Stimulated activated CD4-positive, alpha-beta T cell treated with anti-CD3 and anti-CD28 coated beads, Interleukin-1b, Interleukin-23, amount 100 ng/mL, for 48 hours (primary cell): ENCODE data around the gene AKT1S1.

ENCODE experiments used
- DNase-seq: peaks from one replicate; pipeline ENCODE4 v3.0.0-alpha.2; 2020

Gene AKT1S1

GRCh38 chr19:49907745-49908446, 30.7 kb upstream of the AKT1S1 start:
- DNase-seq: no peak

- no peak for DNase-seq
Measured at GRCh38 chr19:49906879-49907564, 29.9 kb upstream of the AKT1S1 start.

DNA sequence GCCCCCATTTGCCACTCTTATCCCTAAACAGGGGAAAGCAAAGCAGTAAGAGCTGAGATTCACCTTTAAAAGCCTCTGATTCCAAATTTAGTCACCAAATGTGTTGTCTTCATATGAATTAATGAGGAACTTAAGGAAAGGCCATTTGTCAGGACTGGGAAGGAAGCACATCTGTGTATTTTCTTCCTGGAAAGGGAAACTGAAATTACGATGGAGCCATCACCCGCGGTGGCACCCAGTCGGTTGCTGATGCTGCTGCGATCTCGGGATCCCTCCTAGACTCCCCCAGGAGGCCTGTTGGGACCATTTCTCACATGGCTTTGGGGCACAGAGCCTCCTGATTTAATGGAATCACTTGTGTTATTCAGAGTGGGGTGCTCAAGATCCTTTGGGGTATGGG, 27.0 kb upstream of the AKT1S1 start:
- no peak for DNase-seq

DNA sequence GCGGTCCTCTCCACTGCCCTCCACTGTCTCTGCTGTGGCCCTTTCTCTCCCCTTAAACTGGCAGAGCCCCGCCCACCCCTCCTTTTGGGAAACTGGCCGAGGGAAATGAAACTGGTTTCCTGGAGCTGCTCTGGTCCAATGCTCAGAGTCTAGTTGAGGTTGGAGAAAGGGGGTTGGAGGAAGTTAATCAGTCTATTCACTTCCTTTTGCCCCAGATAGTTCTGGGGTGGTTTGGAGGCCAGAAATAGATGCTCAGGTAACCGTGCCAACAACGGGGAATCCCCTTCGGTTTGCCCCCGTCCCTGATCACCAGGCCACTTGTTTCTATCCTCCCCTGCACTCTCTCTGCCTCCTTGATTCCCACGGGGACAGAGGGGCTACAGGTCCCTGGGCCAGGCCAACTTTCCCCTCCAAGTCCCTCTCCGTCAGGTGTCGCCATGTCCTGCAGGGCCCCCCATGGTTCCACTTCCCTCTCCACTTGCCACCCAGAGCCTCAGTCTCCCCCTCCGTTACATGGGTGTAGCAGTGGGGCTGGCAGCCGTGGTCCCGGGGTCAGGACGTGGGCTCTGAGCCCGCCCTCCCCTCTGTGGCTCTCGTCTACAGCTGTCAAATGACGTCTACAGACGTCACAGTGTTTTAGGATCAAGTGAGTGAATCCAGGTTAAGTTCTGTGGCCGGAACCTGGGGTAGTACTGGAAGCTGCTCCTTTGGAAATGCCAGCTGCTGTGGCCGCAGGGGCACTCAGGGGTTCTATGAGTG, 19.9 kb upstream of the AKT1S1 start, which contains the start of gene IL4I1:
Gene IL4I1 (minus strand): TSS at position 25 of the 759 bp plus-strand sequence. CDS start 727 bp downstream, outside the sequence.
- peak; percentile 64 for DNase-seq

GRCh38 chr19:49895566-49896297, 18.6 kb upstream of the AKT1S1 start:
- peak; percentile 58 for DNase-seq

DNA sequence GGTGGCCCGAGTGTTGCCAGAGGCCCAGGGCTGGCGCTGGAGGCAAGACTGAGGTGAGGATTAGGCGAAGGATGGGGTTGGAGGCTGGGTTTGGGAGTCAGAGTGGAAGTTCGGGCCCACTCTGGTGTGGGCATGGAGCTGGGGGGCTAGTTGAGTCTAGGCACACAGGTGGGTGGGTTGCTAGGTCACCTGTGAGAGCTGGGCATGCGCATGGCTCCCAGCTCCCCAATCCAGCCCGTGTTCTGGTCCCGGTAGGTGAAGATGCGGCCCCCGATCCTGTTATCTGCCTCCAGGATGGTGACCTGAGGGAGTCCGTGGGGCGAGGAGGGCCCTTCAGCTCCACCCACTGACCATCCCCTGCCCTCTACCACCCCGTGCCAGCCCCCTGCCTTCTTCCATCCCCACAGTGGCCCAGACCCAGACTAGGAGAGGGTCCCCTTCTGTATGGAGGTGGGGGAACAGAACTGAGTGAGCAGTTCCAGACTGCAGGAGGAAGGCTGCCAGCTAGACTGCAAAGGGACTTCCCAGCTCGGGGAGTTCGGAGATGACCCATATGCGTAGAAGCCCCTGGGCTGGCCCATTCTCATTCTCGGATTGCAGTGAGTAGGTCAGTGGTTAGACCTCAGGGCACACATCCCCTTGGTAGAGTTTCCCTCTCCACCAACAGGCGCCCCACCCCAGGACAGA, 17.9 kb upstream of the AKT1S1 start:
- DNase-seq: peak; percentile 62

- DNase-seq: no peak
Measured at GRCh38 chr19:49894011-49894664, 17.0 kb upstream of the AKT1S1 start.

- DNase-seq: no peak
Measured at GRCh38 chr19:49892716-49893115, 15.6 kb upstream of the AKT1S1 start.

- DNase-seq: no peak
Measured at GRCh38 chr19:49891393-49891792, 14.2 kb upstream of the AKT1S1 start.

DNA sequence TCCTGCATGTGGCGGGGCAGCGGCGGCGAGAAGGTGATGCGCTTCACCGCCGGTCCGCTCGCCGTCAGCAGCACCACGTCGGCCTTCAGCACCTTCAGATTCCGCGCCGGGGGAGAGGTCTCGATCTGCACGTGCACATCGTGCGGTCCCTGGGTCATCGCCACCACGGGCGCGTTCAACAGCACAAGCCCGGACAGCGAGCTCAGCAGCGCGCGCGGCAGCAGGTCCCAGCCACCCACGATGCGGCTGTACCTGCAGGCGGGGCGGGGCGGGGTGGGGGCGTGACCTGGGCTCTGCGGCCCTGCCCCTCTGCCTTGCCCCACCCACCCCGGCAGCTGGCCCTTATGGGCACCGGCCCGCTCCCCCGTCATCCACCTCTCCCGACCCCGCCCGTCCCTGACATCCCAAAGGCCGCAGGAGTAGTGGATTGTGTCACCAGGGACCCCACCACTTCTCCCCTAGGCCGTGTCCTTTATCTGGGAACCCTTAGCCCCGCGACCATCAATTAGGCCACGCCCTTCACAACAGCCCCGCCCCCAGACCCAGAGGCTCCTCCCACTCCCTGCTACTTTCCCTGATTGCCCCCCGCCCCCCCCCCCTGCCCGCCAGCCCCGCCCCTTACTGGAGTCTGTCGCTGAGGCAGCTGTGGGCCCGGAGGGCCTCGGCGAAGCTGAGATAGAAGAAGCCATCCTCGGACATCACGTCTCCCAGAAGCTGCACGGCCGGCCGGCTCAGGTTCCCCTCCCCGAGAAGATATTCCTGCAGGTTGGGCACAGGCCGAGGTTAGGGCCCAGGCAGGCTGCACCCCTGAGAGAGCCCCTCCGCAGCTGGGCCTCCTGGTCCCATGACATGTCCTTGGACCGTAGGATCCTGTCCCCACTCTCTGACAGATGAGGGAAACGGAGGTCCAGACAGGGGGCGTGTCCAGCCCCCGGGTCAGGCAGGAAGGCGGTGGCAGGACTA, 13.5 kb upstream of the AKT1S1 start:
- peak; percentile 65 for DNase-seq

DNA sequence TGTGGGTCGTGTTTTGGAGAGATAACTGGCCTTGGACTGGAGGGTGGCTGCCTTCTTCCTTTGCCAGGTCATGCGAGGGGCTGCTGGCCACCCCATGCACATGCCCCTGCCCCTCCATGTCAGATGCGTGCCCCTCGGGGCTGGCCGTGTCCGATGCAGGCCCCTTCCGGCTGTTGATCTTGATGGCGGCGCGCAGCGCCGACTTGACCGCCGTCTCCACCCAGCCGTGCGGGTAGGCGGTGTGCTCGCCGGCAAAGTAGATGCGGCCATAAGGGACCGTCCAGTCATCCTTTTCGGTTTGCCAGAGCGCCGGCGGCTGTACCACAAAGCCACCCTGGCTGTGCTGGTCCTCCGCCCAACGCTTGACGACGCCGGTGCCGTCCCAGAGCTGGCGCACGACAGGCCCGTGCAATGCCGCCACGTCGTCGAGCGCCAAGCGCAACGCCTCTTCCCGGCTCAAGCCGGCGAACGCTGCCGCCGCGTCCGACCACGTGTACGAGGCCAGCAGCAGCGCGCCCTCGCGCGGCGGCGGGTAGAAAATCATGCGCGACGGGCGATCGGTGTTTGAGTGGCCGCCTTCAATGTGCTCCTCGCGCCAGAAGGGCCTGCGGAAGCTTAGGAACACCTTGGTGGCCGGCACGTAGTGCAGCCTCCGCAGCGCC, 12.7 kb upstream of the AKT1S1 start:
- DNase-seq: peak; percentile 83

DNA sequence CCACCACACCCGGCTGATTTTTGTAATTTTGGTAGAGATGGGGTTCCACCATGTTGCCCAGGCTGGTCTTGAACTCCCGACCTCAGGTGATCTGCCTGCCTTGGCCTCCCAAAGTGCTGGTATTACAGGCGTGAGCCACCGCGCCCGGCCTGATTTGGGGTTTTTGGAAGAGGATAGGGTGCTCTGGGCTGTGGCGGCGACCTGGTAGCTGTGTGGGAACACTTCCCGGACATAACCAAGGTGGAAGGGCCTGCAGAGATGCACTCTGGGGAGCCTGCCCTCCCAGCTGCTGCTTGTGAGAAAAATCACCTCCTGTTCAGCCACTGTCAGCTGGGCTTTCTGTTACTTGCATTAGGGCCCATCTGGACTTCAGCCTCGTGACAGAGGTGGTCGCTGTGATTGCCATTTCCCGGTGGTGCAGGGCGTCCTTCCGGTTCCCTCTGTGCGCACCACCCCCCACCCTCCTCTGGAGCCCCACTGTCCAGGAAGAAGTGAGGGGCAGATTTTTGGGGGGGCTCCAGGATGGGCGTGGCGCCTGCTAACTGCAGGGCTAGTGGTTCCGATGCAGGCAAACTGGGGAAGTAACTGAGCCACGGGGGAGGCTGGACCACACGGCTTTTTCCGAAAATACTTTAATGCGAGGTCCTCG, 12.0 kb upstream of the AKT1S1 start:
- no peak for DNase-seq

GRCh38 chr19:49888510-49888824, 11.3 kb upstream of the AKT1S1 start:
- DNase-seq: no peak

DNA sequence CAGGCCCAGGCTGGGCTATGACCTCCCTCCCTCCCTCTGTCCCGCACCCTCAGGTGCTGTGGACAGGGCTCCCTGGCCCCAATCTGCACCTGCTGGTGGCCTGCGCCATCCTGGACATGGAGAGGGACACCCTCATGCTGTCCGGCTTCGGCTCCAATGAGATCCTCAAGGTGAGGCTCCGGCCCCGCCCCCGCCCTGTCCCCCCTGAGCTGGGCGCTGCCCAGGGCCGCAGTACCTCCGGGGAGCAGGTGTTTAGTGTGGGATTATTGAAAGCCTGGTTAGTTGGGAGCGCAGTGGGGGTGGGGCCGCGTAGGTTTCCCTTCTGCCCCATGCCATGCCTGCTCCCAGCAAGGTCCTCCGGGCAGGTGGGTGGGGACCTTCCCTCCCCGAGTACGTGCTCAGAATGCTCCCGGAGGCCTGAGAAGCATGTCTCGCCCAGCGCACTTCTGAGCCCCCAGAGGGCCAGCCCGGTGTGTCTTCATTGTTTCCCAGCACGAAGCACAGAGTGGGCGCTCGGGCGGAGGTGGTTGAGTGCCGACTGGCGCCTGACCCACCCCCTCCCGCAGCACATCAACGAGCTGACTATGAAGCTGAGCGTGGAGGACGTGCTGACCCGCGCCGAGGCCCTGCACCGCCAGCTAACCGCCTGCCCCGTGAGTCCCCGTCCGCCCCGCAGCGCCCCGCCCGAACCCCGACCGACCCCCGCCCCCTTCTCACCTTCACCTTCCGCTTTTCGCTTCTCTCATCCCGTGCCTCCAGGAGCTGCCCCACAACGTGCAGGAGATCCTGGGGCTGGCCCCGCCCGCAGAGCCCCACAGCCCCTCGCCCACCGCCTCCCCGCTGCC, 10.7 kb upstream of the AKT1S1 start:
- no peak for DNase-seq

DNA sequence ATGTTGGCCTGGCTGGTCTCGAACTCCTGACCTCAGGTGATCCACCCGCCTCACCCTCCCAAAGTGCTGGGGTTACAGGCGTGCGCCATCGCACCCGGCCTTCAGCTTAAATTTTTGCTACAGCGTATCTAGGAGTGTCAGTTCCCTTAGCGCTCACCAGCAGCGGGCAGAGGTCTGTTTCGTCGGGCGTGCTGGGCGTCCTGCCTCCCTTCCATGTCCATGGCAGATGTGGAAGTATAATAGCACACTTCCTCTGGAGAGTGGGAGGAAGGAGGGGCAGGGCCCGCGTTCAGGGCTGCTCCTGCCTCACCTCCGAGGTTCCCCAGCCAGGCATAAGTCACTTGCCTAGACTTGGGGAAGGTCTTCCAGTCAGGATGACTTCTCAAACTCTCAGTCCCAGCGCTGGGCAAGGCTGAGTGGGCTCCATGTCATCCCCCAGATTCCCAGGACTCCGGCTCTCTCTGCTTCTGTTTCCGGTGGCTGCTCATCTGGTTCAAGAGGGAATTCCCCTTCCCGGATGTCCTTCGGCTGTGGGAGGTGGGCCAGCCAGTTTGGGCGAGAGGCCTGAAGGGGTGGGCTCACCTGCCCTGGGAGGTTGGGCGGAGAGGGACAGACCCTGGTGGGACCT, 10.0 kb upstream of the AKT1S1 start:
- DNase-seq: no peak

- DNase-seq: no peak
Measured at GRCh38 chr19:49884760-49885159, 7.6 kb upstream of the AKT1S1 start.

DNA sequence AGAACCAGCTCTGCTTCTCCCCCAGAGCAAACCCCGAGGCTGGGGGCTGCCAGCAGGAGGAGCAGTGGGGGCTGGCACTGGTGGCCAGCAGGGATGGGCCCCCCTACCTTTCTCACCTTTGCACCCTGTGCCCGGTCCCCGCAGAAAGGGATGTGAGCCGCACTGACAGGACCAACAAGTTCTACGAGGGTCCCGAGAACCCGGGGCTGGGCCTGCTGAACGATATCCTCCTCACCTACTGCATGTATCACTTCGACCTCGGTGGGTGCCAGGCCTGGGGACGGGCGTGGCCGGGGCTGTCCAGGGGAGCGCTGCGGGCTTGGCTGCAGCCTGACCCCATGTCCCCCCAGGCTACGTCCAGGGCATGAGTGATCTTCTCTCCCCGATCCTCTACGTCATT, 7.0 kb upstream of the AKT1S1 start:
- no peak for DNase-seq

DNA sequence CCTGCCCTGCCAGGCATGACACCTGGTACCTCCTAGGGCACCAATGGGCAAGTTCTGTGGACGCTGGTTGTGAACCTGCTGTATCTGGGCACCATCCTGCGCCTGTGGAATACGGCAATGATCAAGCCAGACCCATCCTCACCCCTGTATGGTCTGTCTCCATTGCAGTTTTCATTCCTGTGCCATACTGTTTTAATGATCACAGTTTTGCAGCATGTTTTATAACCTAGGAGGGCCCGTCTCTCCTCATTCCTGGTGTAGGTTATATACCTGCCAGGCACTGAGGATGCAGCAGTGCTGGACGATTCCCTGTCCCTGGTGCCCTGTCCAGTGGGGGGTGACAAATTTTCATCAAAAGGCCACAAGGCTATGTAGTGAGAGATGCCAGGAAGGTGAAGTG, 5.9 kb upstream of the AKT1S1 start:
- DNase-seq: no peak
